ENCODE results near the gene TFE3. TPM values are rescaled to one million over a fixed set of nuclear protein-coding genes. Genes with fewer than 3 reads are reported as not detected.

Gene TFE3
- polyA plus RNA-seq, 1 experiment: 28.4 TPM

DNA sequence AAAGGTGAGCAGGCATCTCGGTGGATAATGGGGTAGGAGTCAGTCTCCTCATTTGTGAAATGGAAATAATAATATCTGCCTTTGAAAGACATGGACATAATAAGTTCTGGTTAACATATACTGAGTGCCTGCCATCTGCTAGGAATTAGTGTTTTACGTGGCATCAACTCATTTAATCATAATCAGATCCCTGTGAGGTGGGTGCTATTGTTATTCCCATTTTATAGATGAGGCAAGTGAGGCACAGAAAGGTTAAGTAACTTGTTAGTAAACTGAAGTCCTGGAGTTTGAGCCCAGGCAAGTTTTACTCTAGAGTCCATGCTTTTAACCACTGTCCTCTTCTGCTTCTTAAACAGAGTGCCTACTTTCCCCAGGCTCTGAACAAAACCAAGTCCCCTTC, 23.1 kb upstream of the TFE3 start:
- Histone ChIP-seq H3K27ac (ENCODE audit: low read depth, low read length) (no peak overlapping the region), H3K4me3 (ENCODE audit: low read depth, low read length) (no peak overlapping the region), H3K27me3 (ENCODE audit: control insufficient read depth, insufficient read depth, low read length) (no peaks in the 10 kb centered on the region), H3K9me3 (ENCODE audit: control insufficient read depth, insufficient read depth, low read length) (no peaks in the 10 kb centered on the region)
- CTCF ChIA-PET: no interaction called here
- no peak for DNase-seq (ENCODE audit: low read depth, low spot score)
- POLR2A ChIA-PET: no interaction called here
- TF ChIP-seq, protein P1, sequence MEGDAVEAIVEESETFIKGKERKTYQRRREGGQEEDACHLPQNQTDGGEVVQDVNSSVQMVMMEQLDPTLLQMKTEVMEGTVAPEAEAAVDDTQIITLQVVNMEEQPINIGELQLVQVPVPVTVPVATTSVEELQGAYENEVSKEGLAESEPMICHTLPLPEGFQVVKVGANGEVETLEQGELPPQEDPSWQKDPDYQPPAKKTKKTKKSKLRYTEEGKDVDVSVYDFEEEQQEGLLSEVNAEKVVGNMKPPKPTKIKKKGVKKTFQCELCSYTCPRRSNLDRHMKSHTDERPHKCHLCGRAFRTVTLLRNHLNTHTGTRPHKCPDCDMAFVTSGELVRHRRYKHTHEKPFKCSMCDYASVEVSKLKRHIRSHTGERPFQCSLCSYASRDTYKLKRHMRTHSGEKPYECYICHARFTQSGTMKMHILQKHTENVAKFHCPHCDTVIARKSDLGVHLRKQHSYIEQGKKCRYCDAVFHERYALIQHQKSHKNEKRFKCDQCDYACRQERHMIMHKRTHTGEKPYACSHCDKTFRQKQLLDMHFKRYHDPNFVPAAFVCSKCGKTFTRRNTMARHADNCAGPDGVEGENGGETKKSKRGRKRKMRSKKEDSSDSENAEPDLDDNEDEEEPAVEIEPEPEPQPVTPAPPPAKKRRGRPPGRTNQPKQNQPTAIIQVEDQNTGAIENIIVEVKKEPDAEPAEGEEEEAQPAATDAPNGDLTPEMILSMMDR (IDR thresholded peaks at IDR 0.05; ENCODE audit: low read depth, low read length): no peak

DNA sequence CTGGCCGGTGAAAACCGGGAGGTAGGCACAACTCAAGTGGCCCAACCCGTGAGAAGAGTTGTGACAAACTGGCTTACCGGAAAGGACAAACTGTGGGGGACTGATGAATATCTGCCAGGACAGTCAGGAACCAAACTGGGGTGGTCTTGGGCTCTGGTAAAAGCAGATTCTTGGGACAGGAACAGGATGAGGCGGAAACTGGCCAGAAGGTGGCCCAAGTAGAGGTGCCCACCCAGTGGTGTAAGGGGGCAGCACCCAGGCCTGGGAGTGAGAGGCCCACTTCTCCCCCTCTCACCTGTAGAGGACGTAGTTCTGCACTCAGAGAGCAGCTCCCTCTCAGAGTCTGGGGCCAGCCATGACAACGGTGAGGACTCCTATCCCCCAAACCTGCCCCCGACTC, 21.6 kb upstream of the TFE3 start:
- ChIA-PET CTCF (no interaction called here), POLR2A (no interaction called here)
- no peaks in the 10 kb centered on the region for H3K9me3 ChIP-seq (ENCODE audit: control insufficient read depth, insufficient read depth, low read length)
- TF ChIP-seq, protein P1 (IDR thresholded peaks at IDR 0.05; ENCODE audit: low read depth, low read length): no peak
- no peak overlapping the region for H3K4me3 ChIP-seq (ENCODE audit: low read depth, low read length)
- DNase-seq (ENCODE audit: low read depth, low spot score): no peak
- H3K27me3 ChIP-seq (ENCODE audit: control insufficient read depth, insufficient read depth, low read length): no peaks in the 10 kb centered on the region
- no peak overlapping the region for H3K27ac ChIP-seq (ENCODE audit: low read depth, low read length)

DNA sequence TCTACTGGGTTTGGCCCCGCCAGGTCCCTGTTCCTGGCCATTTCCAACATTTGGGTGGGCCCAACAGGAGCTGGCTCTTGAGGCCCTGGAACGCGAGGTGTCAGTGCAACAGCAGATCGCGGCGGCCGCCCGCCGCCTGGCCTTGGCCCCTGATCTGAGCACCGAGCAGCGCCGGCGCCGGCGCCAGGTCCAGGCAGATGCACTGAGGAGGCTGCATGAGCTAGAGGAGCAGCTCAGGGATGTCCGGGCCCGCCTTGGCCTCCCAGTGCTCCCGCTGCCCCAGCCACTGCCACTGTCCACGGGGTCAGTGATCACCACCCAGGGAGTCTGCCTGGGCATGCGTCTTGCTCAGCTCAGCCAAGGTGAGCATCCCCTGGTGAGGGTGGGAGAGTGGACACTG, 21.1 kb upstream of the TFE3 start:
- no peaks in the 10 kb centered on the region for H3K9me3 ChIP-seq (ENCODE audit: control insufficient read depth, insufficient read depth, low read length)
- ChIA-PET CTCF (no interaction called here), POLR2A (no interaction called here)
- no peak overlapping the region for H3K4me3 ChIP-seq (ENCODE audit: low read depth, low read length)
- no peak for DNase-seq (ENCODE audit: low read depth, low spot score)
- no peaks in the 10 kb centered on the region for H3K27me3 ChIP-seq (ENCODE audit: control insufficient read depth, insufficient read depth, low read length)
- H3K27ac ChIP-seq (ENCODE audit: low read depth, low read length): no peak overlapping the region
- TF ChIP-seq, protein P1 (IDR thresholded peaks at IDR 0.05; ENCODE audit: low read depth, low read length): no peak

DNA sequence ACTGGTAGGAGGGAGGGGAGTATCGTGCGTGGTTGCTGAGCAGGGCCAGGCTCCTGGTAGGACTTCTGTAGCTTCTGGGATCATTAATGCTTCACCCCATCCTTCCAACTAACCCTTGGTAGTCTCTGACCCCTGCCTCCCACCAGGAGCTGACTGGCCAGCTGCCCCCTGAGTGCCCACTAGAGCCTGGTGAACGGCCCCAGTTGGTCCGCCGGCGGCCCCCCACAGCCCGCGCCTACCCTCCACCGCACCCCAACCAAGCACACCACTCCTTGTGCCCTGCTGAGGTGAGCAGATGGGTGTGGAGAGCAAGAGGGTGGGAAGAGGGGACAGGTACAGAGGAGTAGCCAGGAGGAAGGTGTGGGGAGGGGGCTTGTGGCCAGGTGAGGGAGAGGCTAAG, 20.6 kb upstream of the TFE3 start:
- Histone ChIP-seq H3K9me3 (ENCODE audit: control insufficient read depth, insufficient read depth, low read length) (no peaks in the 10 kb centered on the region), H3K27me3 (ENCODE audit: control insufficient read depth, insufficient read depth, low read length) (no peaks in the 10 kb centered on the region), H3K27ac (ENCODE audit: low read depth, low read length) (no peak overlapping the region), H3K4me3 (ENCODE audit: low read depth, low read length) (no peak overlapping the region)
- POLR2A ChIA-PET: no interaction called here
- DNase-seq (ENCODE audit: low read depth, low spot score): no peak
- TF ChIP-seq, protein P1 (IDR thresholded peaks at IDR 0.05; ENCODE audit: low read depth, low read length): no peak
- CTCF ChIA-PET: no interaction called here

DNA sequence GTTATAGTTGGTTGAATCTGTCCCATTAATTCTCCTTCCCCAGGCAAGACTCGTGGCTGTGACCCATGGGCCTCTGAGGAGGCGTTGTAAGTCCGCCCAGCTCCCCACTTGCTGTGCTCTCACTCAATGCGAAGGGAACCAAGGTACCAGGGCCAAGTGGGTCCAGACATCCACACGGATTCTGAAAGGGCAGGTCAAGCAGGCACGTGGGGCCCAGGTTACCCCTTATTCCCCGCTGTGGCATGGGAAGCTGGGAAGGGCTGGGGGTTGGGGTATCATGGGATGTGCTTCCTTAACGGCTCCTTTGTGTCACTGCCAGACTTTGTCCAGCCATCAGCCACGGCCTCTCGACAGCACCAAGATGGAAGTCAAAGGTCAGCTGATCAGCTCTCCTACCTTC, 18.8 kb upstream of the TFE3 start:
- DNase-seq (ENCODE audit: low read depth, low spot score): no peak
- ChIA-PET POLR2A (no interaction called here), CTCF (no interaction called here)

More for the DNA sequence above, 18.8 kb upstream of the TFE3 start:
- Histone ChIP-seq H3K27ac (ENCODE audit: low read depth, low read length) (no peak overlapping the region), H3K27me3 (ENCODE audit: control insufficient read depth, insufficient read depth, low read length) (no peaks in the 10 kb centered on the region), H3K4me3 (ENCODE audit: low read depth, low read length) (no peak overlapping the region), H3K9me3 (ENCODE audit: control insufficient read depth, insufficient read depth, low read length) (no peaks in the 10 kb centered on the region)
- TF ChIP-seq, protein P1 (IDR thresholded peaks at IDR 0.05; ENCODE audit: low read depth, low read length): no peak
